ENCODE results near the gene ANGPT4.

The ANGPT4 gene, protein sequence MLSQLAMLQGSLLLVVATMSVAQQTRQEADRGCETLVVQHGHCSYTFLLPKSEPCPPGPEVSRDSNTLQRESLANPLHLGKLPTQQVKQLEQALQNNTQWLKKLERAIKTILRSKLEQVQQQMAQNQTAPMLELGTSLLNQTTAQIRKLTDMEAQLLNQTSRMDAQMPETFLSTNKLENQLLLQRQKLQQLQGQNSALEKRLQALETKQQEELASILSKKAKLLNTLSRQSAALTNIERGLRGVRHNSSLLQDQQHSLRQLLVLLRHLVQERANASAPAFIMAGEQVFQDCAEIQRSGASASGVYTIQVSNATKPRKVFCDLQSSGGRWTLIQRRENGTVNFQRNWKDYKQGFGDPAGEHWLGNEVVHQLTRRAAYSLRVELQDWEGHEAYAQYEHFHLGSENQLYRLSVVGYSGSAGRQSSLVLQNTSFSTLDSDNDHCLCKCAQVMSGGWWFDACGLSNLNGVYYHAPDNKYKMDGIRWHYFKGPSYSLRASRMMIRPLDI

DNA sequence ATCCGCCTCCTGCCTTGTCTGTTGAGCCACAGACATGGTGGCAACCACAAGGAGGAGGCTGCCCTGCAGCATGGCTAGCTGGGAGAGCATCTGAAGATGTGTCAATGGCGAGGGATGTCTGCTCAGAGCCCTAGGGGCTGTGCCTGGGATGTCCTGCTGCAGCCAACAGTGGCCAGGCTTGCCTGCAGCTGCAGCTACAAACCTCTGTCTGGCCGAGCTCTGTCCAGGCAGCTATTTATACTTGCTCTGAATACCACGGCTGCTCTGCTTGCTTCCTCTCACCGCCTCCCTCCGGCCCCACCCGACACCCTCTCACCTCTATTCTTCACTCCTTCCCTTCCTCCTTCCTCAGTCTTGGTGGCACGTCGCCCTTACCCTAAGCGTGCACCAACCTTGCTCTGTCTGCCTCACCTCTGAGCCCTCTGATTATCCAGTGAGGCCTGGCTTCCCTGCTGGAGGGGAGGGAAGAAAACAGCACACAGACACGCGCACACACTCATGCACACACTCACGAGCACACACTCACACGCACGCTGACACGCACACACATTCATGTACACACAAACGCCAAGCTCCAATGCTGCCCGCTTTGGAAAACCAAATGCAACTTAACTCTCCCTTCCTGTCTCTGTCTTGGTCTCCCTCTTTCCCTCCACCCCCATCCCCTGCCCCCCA lies at the start of gene ANGPT4:
Gene ANGPT4 (minus strand): TSS at position 210 of the 675 bp plus-strand sequence. CDS start 120 bp downstream, at position 90.
- no peak for DNase-seq (ENCODE audit: extremely low read depth, low read depth)
- TF ChIP-seq, protein P1, sequence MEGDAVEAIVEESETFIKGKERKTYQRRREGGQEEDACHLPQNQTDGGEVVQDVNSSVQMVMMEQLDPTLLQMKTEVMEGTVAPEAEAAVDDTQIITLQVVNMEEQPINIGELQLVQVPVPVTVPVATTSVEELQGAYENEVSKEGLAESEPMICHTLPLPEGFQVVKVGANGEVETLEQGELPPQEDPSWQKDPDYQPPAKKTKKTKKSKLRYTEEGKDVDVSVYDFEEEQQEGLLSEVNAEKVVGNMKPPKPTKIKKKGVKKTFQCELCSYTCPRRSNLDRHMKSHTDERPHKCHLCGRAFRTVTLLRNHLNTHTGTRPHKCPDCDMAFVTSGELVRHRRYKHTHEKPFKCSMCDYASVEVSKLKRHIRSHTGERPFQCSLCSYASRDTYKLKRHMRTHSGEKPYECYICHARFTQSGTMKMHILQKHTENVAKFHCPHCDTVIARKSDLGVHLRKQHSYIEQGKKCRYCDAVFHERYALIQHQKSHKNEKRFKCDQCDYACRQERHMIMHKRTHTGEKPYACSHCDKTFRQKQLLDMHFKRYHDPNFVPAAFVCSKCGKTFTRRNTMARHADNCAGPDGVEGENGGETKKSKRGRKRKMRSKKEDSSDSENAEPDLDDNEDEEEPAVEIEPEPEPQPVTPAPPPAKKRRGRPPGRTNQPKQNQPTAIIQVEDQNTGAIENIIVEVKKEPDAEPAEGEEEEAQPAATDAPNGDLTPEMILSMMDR (IDR thresholded peaks at IDR 0.05; ENCODE audit: low read depth, low read length): no peak

DNA sequence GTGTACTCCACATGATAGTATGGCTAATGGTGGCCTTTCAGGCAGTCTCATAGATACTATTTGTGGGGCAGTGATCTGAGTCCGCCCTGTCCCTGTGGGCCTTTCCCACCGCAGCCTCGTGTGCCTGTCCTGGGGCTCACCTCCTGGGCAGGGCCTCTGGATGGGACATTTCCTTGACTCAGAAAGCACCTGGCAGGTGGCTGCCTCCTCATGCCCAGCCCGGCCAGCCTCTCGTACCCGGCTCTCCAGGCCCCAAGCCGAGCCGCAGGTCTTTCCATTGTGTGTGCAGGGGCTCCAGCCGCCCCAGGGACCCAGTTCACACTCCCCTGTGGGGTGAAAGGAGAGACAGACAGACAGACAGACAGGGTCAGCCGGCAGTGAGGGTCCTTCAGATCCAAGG lies 47.7 kb upstream of the ANGPT4 start:
- TF ChIP-seq, protein P1 (IDR thresholded peaks at IDR 0.05; ENCODE audit: low read depth, low read length): no peak
- no peak for DNase-seq (ENCODE audit: extremely low read depth, low read depth)

DNA sequence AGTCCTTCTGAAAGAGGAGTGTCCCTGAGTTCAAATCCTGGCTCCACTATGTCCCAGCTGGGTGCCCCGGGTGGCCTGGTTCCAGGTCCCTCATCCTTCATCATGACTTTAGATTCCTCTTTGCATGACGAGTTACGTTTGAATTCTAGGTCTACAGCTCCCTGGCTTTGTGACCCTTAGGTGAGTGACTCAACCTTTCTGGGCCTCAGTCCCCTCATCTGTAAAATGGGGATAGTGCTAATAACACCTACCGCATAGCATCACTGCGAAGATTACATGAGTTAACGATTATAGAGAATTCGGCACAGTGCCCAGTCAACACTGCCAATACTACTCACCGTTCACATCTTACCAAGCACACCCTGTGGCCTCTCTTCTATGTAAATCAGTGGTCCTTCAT lies 46.5 kb upstream of the ANGPT4 start:
- DNase-seq (ENCODE audit: extremely low read depth, low read depth): no peak
- TF ChIP-seq, protein P1 (IDR thresholded peaks at IDR 0.05; ENCODE audit: low read depth, low read length): no peak

DNA sequence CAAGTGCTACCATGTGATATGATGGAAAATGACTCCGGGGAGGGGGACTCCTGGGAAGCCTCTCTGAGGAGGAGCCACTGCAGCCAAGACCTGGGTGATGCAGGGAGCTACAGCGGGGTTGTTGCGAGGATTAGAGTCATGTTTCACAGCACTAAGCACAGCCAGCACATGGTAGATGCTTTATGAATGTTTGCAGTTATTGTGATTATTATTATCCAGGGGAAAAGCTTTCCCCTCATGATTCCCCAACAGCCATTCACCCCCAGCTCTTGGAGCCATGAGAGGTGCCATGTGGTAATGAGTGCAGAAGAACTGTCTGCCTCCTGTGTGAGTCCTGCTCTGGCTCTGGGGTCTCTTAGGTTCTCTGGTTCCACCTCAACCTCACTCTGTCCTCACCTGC lies 46.1 kb upstream of the ANGPT4 start:
- TF ChIP-seq, protein P1 (IDR thresholded peaks at IDR 0.05; ENCODE audit: low read depth, low read length): no peak
- no peak for DNase-seq (ENCODE audit: extremely low read depth, low read depth)

DNA sequence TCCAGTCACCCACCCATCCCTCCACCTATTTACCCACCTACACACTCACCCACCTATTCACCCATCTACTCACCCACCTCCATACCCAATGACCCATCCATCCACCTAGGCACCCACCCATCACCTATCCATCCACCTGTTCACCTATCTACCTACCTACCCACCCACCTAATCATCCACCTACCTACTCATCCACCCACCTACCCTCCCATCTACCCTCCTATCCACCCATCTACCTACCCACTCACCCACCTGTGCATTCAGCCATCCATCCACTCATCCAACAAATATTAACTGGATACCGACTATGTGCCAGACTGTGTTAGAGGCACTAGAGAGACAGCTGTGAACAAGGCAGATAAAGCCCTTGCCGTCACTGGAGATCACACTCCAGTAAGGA lies 45.6 kb upstream of the ANGPT4 start:
- no peak for DNase-seq (ENCODE audit: extremely low read depth, low read depth)
- TF ChIP-seq, protein P1 (IDR thresholded peaks at IDR 0.05; ENCODE audit: low read depth, low read length): no peak

DNA sequence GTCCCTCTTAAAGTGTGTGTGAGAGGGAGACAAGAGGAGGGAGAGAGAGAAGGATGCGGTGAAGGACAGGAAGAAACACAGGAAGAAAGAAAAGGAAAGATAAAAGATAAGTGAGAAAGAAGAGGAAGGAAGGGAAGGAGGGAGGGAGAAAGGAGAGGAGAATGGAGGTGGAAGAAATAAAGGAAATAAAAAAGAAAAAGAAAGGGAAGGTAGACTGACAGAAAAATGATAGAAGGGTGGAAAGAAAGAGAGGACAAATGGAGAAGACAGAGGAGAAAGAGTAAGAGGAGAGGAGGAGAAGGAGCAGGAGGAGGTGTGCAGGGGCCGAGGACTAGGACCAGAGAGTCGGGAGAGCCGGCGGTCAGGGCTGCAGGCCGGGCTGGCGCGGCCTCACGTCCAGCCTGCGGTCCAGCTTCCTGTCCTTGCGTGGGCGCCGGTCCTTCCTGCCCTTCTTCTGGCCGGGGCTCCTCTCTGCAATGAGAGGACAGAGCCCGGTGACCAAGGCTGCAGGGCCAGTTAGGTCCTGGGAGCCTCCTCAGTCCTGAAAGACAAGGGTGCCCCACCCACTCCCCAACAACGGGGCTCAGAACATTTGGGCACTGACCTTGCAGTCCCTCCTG lies 44.0 kb upstream of the ANGPT4 start:
- TF ChIP-seq, protein P1 (IDR thresholded peaks at IDR 0.05; ENCODE audit: low read depth, low read length): no peak
- DNase-seq (ENCODE audit: extremely low read depth, low read depth): no peak
